Hematopoietic multipotent progenitor cell treated with erythropoietin and hydrocortisone succinate and interleukin-3 and kit ligand, for 8 days (in vitro differentiated cells): Measurements from ENCODE around the gene ABLIM2.
"Not testable (repeated sequence)": the region's sequence is repeated elsewhere in the genome, so short reads cannot be mapped to it uniquely, and the experiment has no call there.

Source experiments
- DNase-seq: peaks from one replicate; pipeline ENCODE4 v3.0.0-alpha.2; 2015

ABLIM2 gene

DNA sequence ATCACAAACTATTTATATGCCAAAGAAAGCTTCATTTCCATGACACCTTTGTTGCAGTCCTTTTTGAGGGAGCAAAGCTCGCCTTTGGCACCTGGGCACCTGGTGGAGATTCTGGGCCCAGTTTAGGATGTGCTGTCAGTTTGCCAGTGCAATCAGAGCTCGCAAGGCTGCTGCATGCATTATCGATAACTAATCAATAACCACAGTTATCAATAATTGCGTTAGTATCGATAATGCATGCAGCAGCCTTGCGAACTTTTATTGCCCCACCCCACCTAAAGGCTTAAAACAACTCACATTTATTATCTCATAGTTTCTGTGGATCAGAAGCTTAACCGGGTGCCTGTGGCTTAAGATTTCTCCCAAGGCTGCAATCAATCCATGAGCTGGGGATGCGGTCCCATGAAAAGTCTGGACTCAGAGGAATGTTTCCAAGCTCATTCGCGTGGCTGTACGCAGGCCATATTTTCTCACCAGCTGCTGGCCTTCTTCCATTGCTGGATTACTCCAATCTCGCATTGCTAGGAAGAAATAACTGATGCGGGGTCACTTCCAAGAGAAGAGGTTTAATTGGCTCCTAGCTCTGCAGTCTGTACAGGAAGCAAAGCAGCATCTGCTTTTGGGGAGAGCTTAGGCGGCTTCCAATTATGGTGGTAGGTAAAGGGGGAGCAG is 212.8 kb downstream of the ABLIM2 start:
- no peak for DNase-seq

DNA sequence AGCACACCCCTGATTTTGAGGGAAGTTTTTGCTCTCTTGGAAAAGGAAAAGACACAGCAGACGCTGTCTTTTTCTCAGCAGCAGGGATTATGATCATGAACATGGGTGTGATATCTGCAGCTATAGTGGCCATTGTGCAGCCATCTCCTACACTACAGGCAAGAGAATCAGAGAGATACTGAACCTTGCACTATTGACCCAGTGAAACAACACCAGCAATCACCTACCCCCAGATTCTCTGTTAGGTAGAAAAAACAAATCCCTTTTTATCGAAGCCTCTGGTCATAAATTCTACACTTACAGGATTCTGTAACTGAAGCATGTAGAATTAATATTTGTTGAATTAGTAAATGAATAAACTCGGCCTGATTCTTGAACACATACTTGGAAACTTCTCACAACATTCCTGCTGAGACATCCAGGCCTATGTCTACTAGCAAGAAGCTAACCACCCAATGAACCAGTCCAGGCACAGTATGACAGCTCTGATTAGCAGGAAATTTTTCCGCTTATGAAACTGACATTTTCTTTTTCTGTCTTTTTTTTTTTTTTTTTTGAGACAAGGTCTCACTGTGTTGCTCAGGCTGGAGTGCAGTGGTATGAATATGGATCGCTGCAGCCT is 213.9 kb downstream of the ABLIM2 start:
- DNase-seq = no peak

DNA sequence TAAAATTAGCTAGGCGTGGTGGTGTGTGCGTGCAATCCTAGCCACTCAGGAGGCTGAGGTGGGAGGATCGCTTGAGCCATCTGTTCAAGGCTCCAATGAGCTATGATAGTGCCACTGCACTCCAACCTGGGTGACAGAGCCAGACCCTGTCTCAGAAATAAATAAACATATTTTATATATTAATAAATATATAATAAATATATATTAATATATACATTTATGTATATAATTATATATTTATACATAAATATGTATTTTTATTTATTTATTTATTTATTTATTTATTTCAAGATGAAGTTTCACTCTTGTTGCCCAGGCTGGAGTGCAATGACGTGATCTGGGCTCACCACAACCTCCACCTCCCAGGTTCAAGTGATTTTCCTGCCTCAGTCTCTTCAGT is 214.9 kb downstream of the ABLIM2 start:
- DNase-seq = not testable (repeated sequence)

DNA sequence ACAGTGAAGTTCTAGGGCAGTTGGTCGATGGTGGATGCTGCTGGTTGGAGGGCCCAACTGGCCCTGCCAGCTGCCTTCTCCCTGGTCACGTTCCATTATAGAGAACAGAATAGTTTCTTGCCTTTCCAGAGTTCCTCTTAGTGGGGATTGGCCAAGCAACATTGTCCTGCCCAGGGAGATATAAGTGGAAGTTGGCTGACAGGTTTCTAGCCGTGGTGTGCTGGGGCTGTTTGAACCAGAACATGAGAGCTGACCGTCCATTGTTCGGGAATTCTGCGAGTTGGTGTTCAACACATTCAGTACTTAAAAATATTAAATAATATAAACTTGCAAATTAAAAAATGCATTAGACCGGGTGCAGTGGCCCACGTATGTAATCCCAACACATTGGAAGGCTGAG is 215.4 kb downstream of the ABLIM2 start:
- DNase-seq = no peak

DNA sequence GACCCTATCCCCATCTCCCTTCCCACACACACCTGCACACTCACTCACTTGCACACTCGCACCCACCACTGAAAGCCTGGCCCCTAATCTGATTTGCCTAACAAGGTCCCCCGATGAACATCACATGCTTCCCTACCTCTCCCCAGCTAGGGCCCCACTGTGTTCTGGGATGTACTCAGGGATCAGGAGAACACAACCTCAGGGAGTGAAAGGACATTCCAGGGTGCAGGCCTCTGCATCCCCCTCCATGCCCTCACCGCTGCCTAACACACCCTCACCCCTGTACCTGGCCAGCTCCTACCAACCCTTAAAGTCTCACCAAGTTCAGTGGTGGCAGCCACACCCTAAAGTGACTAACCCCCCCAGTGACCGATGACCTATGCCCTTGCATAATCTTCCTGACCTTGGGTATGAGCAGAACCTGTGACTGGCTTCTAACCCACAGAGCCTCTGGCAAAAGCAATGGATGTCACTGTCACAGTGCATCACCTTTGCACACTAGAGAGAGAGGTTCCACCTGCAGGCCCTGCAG is 216.6 kb downstream of the ABLIM2 start:
- DNase-seq = no peak

DNA sequence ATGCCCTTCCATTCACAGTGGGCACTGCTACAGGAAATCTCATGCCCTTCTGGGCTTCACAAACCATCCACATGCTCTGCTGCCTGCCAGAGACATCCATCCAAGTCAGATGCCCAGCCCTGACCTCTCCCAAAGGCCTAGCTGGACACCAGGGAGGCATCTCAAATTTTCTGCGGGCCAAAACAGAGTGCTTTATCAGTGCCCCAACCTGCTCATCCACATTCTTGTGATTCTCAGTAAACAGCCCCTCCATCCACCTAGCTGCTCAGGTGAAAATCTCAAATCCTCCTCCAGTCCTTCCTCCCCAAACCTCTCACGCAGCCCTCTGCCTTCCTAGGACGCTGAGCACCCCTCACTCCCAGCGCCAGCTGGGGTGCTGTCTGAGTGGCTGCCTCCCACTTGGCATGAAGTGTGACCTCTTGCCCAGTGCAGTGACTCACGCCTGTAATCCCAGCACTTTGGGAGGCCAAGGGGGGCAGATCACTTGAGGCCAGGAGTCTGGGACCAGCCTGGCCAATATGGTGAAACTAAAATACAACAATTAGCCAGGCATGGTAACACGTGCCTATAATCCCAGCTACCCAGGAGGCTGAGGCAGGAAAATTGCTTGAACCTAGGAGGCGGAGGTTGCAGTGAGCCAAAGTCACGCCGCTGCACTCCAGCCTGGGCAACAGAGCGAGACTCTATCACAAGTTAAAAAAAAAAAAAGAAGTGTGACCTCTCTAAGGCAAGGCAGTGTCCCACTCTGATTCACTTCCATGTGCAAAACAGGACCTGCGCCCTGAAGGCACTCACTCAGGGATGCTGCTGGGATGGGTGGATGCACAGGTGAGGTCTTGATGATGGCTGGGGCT is 217.3 kb downstream of the ABLIM2 start:
- DNase-seq = no peak

DNA sequence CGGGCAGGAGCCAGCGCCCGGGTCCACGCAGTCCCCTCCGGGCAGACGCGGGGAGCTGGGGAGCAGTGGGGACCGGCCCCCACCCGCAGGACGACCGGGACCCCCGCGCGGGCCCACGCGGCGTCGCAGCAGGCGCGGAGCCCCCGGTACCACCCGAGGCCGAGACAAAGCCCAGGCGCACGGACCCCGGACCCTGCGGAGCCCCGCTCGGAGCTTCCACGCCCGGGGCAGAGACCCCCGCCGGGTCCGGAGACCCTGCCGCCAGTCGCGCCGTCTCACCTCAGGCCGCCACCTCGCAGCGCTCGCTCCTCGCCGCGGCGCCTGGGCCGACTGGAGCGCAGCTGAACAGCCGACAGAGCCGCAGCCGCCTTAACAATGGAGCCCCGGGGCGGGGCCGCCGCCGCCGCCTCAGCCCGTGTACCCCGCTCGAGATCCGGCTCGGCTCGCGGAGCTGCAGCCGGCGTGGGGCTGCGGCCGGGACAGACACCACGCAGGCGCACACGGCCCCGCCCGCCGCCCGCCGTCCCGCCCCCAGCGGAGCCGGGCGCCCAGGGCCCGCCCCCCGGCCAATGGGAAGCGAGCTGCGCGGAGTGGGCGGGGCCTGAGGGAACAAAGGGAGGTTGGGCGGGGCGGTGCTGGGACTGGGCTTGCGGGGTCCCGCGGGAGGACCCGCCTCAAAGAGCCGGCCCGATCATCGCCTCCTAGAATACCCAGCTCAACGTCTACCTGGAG is 219.1 kb downstream of the ABLIM2 start, which contains the start of gene AFAP1:
Gene AFAP1 (minus strand): TSS at position 485 of the 732 bp plus-strand sequence. CDS start 67,783 bp downstream, outside the sequence.
- DNase-seq = peak; percentile 72

DNA sequence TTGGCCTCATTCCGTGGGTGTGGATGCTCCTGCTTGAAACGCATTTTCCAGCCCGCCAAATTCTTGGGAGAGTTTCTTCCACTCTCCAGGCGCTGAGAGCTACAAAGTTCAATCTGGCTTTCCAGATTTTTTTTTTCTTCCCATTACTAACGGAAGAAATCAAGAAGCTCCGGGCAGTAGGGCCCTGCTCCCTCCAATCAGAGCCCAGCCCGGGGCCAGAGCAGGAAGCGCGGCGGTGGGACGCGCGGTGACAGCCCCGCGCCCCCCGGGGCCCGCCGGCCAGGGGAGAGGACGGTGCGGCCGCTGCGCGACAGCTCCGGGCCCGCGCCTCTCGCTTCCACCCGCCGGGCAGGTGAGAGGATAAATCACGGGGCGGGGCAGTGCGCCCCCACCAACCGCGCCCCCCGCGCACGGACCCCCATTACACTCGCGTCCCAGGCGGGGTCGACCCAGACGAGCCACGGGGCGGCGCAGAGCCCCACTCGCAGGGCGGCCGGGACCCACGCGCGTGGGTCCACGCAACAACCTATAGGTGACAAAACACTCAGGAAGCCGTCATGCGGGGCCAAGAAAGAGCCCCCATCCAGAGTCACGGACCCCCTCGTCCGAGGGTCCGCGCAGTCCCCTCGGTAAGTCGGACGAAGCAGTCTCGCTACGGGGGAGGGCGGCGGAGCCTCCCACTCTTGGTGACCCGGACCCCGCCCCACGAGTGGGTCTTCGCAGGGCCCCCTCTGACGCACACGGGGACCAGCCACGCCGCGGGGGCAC is 219.8 kb downstream of the ABLIM2 start:
- DNase-seq = no peak

DNA sequence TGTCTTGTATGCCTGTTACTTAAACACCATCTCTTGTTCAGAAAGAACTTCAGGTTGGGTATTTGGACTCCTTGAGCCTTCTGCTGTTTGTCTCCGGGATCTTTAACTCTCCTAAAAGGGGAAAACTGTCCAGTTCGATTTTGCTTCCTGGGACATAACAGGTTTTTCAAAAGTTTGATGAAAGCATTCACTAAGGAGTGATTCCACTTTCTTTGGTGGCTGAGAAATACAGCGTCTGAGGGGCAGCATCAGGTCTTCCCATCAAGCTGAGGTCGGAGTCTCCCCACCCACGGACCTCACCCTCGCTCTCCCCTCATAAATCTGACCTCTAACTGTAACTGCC is 220.4 kb downstream of the ABLIM2 start:
- DNase-seq = no peak

DNA sequence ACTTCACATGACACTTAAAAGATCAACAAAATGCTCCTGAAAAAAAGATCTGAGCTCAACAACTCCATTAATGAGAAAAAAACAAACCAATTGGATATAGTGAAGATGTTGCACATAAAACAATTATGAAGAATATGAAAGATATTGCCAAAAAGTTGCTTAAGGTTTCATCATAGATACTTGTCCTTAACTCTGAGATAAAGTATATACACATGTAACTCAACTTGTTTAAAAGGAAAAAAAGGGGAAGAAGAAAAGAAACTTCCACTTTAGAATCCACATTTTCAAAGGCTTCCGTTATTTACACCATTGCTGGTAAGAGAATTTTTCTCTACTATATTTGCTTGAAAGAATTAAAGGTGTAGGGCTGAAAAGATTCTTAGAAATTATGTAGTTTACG is 221.6 kb downstream of the ABLIM2 start:
- DNase-seq = no peak

DNA sequence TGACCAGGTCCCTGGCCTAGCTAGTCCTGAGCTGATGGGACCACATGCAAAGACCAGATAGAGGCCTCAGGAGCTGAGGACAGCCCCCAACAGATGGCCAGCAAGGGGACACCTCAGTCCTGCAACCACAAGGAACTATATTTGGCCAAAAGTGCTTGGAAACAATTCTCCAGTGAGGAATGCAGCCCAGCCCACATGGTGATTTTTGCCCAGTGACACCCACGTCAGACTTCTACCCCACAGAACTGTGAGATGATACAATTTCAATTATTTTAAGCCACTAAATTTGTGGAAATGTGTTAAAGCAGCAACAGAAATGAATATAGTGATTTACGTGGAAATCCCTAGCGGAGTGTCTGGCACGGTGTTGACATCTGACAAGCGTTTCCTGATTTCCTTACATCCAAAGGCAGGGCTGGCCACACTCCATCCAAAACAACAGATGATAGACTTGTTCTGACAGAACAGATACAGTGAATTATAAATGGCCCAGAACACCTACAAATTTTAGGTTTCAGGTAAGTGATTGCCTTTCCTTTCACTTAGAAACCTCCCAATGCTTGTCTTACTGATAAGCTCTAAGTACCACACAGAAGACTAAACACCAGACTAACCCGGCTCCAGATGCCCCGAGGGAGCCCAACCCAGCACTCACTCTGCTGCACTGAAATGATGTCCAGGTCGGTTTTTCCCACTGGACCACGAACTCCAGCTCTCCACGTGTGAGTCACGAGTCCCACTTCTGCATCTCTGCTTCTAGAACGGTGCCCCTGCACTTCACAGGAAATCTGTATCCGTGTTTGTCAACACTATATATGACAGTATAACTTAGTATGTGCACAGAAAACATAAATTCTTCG is 224.7 kb downstream of the ABLIM2 start:
- no peak for DNase-seq

DNA sequence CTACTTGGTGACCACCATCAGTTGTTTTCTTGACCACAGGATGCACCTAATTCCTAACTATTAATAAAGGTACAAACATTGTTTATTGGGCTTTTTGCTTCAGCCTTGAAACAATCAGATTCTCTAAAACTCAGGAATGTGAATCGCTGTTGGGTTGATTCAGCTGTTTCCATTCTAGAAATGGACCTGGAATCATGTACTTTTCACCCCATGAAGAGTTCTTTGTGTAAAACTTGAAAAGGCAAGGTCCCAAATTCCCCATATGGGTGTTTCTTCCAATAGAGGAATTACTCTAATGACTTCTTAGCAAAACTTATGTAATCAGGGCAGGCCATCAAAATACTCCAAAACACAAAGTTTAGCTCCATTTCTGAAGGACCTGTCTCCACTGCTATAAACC is 226.3 kb downstream of the ABLIM2 start:
- DNase-seq = no peak

DNA sequence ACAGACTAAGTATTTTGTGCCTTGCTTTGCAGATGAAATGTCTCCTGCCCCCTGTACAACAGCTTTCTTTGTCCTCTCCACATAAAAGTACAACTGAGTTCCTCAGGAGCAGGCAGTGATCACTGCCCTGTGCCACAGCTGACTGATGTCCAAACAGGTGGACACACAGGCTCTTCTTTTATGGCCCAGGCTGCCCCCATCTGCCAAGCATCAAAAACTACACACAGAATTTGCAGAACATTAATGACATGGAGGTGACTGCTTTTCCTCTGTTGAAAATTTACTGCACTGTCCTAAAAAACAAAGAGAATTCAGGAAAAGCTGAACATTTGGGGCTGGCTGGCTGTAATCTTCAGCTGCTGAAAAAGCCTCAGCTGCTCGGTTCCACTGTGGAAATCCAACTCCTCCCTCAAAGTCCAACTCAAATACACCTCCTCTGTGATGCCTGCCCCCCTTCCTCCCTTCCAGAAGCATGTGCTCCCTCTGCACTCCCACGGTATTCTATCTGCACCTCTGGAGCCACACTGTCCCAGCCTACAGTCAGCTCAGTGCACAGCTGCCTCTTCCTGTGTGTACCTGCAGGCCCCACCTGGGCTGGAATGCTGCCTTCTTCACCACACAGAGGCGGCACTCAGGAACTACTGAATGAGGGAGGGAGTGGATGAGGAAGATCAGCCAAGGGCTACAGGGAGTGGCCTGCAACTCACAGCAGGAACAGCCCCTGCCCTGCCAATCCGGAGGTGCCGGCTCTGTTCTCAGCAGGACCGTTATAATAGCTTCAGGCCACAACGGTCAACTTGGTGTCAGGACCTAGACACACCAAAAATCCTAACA is 229.3 kb downstream of the ABLIM2 start:
- DNase-seq = no peak

DNA sequence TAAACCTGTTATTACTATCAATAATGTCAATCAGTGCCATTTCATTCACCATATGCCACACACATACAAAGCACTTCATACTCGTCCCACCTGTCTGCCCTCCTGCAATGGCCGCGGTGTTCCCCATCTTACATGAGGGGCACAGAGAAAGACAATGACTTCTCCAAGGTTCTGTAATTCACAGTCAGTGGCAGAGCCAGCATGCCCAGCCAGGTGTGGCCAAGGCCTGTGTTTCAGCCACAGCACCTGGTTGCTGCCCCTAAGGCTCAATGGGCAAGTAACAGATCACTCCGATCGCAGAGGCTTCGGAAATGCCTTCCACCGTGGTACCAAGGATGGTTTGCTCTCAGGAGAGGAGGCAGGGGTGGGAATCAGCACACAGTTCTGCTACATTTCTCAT is 229.9 kb downstream of the ABLIM2 start:
- no peak for DNase-seq

DNA sequence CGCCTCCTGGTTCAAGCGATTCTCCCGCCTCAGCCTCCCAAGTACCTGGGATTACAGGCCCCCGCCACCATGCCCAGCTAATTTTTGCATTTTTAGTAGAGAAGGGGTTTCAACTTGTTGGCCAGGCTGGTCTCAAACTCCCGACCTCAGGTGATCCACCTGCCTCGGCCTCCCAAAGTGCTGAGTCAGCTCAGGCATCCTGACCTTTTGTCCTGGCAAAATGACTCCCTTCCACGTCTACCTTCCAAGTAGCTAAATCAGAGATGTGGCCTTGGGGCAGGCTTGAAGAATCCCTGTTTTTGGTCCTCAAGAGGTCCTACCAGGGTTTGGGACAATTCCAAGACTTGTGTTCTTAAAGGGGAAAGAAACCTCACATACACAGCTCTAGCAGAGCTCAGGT is 231.8 kb downstream of the ABLIM2 start:
- DNase-seq = no peak

DNA sequence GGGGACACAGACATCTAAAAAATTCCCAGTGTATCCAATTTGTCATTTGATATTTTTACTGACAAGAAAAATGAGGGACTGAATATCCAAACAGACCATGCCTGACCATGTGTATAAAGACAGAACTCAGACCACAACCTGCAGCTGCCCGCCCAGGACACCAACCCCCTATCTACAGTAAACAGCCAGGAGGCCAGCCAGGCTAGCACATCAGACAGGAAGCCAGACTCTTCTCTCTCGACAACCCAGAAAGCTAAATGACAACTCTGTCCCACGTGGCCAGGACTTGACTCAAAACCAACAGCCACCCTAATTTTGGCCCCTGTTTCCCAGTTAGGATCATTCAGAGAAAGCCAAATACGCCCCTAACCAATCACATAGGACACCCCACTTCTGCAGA is 234.0 kb downstream of the ABLIM2 start:
- no peak for DNase-seq

DNA sequence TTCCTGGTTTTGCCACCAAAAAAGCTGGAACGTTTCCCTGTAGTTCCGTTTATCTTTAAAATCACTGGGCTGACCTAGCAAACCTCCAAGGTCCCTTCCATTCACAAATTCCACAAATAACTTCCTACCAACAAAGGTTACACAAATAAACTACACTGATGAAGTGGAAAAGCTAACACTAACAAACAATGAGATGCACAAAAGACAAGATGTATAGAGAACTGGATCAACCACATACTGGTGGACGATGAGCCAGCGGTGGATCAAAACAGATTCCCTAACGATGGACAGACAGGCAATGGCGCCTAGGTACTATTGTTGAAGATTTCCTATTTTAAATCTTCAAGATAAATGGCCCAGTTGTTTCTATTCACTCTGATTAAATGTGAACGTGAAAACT is 234.4 kb downstream of the ABLIM2 start:
- no peak for DNase-seq

DNA sequence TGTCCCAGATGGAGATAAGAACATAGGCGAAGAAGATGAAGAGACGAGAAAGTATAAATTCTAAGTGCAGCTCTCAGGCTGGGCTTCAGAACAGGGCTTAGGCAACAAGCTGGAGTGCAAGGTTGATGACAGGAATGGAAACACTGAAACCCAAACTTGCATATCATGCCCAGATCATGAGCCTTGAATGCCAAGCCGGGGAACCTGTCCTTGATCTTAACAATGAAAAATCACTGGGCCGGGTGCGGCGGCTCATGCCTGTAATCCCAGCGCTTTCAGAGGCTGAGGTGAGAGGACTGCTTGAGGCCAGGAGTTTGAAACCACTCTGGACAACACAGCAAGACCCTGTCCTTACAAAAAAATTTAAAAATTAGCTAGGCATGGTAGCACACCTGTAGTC is 236.1 kb downstream of the ABLIM2 start:
- no peak for DNase-seq

DNA sequence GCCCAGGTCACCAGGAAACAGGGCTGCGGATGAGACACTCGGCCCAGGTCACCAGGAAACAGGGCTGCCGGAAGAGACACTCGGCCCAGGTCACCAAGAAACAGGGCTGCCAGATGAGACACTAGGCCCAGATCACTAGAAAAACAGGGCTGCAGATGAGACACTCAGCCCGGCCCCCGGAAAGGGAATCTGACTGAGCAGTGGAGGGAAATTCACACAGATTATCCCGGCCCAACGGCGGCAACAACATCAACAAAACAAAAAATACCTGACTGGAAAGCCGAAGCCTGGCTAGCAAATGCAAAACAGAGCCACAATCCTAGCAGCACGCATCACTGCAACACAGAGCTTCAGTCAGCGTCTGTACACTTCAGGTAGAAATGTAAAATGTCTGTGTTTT is 239.6 kb downstream of the ABLIM2 start:
- no peak for DNase-seq

DNA sequence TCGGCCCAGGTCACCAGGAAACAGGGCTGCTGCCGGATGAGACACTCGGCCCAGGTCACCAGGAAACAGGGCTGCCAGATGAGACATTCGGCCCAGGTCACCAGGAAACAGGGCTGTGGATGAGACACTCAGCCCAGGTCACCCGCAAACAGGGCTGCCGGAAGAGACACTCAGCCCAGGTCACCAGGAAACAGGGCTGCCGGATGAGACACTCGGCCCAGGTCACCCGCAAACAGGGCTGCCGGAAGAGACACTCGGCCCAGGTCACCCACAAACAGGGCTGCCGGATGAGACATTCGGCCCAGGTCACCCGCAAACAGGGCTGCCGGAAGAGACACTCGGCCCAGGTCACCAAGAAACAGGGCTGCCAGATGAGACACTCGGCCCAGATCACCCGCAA is 240.4 kb downstream of the ABLIM2 start:
- not testable (repeated sequence) for DNase-seq
